Keratinocyte (primary cell): ENCODE measurements around the gene MBNL2. TPM values are rescaled to one million over a fixed set of nuclear protein-coding genes. Genes with fewer than 3 reads are reported as not detected.

Source experiments
- DNase-seq: peaks from one replicate; pipeline ENCODE4 v3.0.0-alpha.2; 2011; ENCODE audit warnings: low read depth, missing footprints, low spot score
- FAIRE-seq: peaks from 2 replicates; lab custom pipeline; 2011; peaks lifted over from hg19 to GRCh38; lab: Jason Lieb, UNC
- H2AFZ ChIP-seq: 2 replicates; pipeline ENCODE4 v1.6.0; 2012; ENCODE audit warnings: low read length, control low read depth, inconsistent platforms; ENCODE audit not compliant: control insufficient read depth
- H3K27ac ChIP-seq: 2 replicates; pipeline ENCODE4 v1.5.1; 2011; ENCODE audit warnings: low read length; ENCODE audit not compliant: control insufficient read depth, insufficient read depth
- H3K27me3 ChIP-seq: 3 replicates; pipeline ENCODE4 v1.6.0; 2011; ENCODE audit warnings: low read length; ENCODE audit not compliant: control insufficient read depth, insufficient read depth; ENCODE audit errors: extremely low read depth
- H3K36me3 ChIP-seq, 2 experiments: 2 replicates in 1 of 2; 3 replicates in 1 of 2; pipeline ENCODE4 v1.5.1; 2011; ENCODE audit warnings: low read length in 2 of 2, mild to moderate bottlenecking in 1 of 2; ENCODE audit not compliant: control insufficient read depth in 2 of 2, insufficient read depth in 2 of 2; ENCODE audit errors: extremely low read depth in 1 of 2
- H3K4me1 ChIP-seq: 3 replicates; pipeline ENCODE4 v1.5.1; 2011; ENCODE audit warnings: low read length; ENCODE audit not compliant: control insufficient read depth, insufficient read depth; ENCODE audit errors: extremely low read depth
- H3K4me2 ChIP-seq: 3 replicates; pipeline ENCODE4 v1.6.0; 2011; ENCODE audit warnings: low read depth, low read length; ENCODE audit not compliant: control insufficient read depth, insufficient read depth; ENCODE audit errors: extremely low read depth
- H3K4me3 ChIP-seq, 3 experiments: fragments of 200-600 bp in 1 of 3; sonication (generic) in 1 of 3; 2 replicates in 2 of 3; 3 replicates in 1 of 3; pipeline ENCODE4 v1.5.1; 2011 to 2016; ENCODE audit warnings: low read length in 3 of 3, mild to moderate bottlenecking in 3 of 3, control low read depth in 2 of 3, inconsistent platforms in 1 of 3, low read depth in 1 of 3, mixed read lengths in 1 of 3, mixed run types in 1 of 3, moderate library complexity in 1 of 3; ENCODE audit not compliant: control insufficient read depth in 2 of 3, insufficient read depth in 2 of 3; ENCODE audit errors: extremely low read depth in 1 of 3
- H3K79me2 ChIP-seq: 2 replicates; pipeline ENCODE4 v1.6.0; 2012; ENCODE audit warnings: low read length; ENCODE audit not compliant: control insufficient read depth, insufficient read depth
- H3K9ac ChIP-seq: 3 replicates; pipeline ENCODE4 v1.6.0; 2011; ENCODE audit warnings: low read length; ENCODE audit not compliant: control insufficient read depth, insufficient read depth; ENCODE audit errors: extremely low read depth
- H3K9me1 ChIP-seq: 3 replicates; pipeline ENCODE4 v1.6.0; 2011; ENCODE audit warnings: low read length; ENCODE audit not compliant: control insufficient read depth, insufficient read depth; ENCODE audit errors: extremely low read depth
- H3K9me3 ChIP-seq: 2 replicates; pipeline ENCODE4 v1.5.1; 2012; ENCODE audit warnings: low read depth, low read length; ENCODE audit not compliant: control insufficient read depth
- H4K20me1 ChIP-seq: 3 replicates; pipeline ENCODE4 v1.6.0; 2011; ENCODE audit warnings: low read length; ENCODE audit not compliant: control insufficient read depth, insufficient read depth; ENCODE audit errors: extremely low read depth
- CTCF ChIP-seq, 3 experiments: IDR thresholded peaks in 1 of 3; conservative IDR thresholded peaks in 1 of 3; optimal IDR thresholded peaks in 1 of 3; 2 replicates in 2 of 3; 3 replicates in 1 of 3; pipeline versions ENCODE3 to v1.5.1; 2011; ENCODE audit warnings: low read length in 3 of 3, mild to moderate bottlenecking in 3 of 3, moderate library complexity in 2 of 3, control low read depth in 1 of 3, inconsistent platforms in 1 of 3; ENCODE audit not compliant: insufficient read depth in 2 of 3; ENCODE audit errors: extremely low read depth in 1 of 3
- EZH2 ChIP-seq: IDR thresholded peaks from one replicate; pipeline ENCODE4 v1.6.1; 2012; ENCODE audit warnings: inconsistent platforms, mild to moderate bottlenecking, low read length, moderate library complexity
- dilution Hi-C: fragments of 300-500 bp; cut with MboI; formaldehyde crosslinking; loops from one replicate; pipeline ENCODE4 v1.7.0; 2020; ENCODE audit warnings: low sequenced_read_pairs; ENCODE audit not compliant: extremely low pct_ligation_motif_present
- polyA plus RNA-seq, 5 experiments: library from polyadenylated mRNA; depleted of rRNA in 3 of 5; stranded (reverse) in 3 of 5; stranded (forward) in 1 of 5; unstranded in 1 of 5; fragments of >200 nt; gene quantifications; 1 replicate in 1 of 5; 2 replicates in 3 of 5; 3 replicates in 1 of 5; pipeline versions ENCODE4 v1.2.1 to v1.2.3, GENCODE V29; 2011 to 2012; ENCODE audit warnings: missing spikeins in 2 of 5, low read depth in 1 of 5, low replicate concordance in 1 of 5

The MBNL2 gene
- polyA plus RNA-seq, 1 donor (not counting 4 experiments of a cell fraction or from before 2014, with no cell fraction given), result 28.4 TPM

DNA sequence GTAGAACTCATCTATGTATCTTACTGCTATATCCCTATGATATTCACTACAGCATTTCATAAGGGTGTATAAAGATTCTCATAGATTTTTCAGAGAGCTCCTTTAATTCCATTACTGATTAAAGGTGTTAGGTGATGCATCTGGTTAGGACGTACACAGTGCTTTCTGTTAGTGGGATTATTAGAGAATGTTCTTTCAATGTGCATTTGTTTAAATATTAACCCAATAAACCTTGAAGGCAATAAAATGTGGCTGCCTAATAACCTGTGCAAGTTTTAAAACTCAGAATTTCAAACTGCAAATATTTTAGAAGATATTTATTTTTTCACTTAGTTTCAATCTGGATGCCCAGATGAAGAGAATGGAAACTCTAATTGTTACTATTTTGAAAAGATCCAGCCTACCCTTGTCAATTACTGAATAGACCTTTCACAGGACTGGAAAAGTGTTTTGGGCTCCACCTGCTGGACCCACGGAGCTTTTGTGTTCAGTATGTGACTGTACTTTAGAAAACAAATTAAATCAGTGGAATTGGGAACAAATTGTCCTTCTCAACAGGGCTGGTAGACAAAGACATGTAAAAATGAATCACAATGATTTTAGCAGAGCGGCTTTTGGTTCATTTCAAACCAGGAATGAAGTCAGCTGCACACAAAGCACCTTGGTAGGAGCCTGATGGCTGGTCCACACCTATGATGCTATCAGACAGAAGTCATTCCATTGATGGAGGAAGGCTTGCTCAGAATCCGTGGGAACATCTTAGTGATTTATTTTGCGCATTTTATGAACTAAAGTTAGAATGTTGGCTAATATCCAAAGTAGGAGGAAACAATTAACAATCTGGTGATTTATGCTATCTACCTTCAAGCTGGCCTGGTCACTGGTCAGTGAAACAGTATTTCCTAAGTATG lies 122.4 kb downstream of the MBNL2 start:
- dilution Hi-C loops, result no loop called here
- FAIRE-seq, result peak; percentile 79

GRCh38 chr13:97346097-97346496 lies 124.0 kb downstream of the MBNL2 start:
- DNase-seq (no peak), FAIRE-seq (no peak)
- Histone ChIP-seq H3K27me3 (no peaks in the 10 kb centered on the region), H3K9me3 (no peaks in the 10 kb centered on the region), H3K79me2 (no peaks in the 10 kb centered on the region), H3K9ac (no peak overlapping the region), H3K36me3 (peaks cover 6 to 29% of the 10 kb centered on the region in 2 experiments), H3K9me1 (no peaks in the 10 kb centered on the region), H3K27ac (no peak overlapping the region), H4K20me1 (no peaks in the 10 kb centered on the region), H3K4me1 (no peaks in the 10 kb centered on the region), H2AFZ (no peak overlapping the region), H3K4me2 (no peak overlapping the region), H3K4me3 (no peak overlapping the region)
- TF ChIP-seq EZH2, result no peak
- TF ChIP-seq CTCF (optimal IDR thresholded peaks at IDR 0.05 in 1 of 3, IDR thresholded peaks at IDR 0.05 in 1 of 3, conservative IDR thresholded peaks at IDR 0.05 in 1 of 3; ENCODE audit: extremely low read depth in 1 of 3, insufficient read depth in 2 of 3, low read length in 3 of 3), result no peak
- dilution Hi-C loops, result no loop called here

More for the DNA sequence above, 122.4 kb downstream of the MBNL2 start:
- H3K27ac ChIP-seq, result no peak overlapping the region
- H3K36me3 ChIP-seq, result peaks cover 6 to 23% of the 10 kb centered on the region in 2 experiments
- no peak overlapping the region for H3K4me2 ChIP-seq
- no peak overlapping the region for H3K9ac ChIP-seq
- H3K9me1 ChIP-seq, result no peaks in the 10 kb centered on the region
- H3K79me2 ChIP-seq, result no peaks in the 10 kb centered on the region
- H3K4me1 ChIP-seq, result no peaks in the 10 kb centered on the region
- H3K27me3 ChIP-seq, result no peaks in the 10 kb centered on the region
- H3K9me3 ChIP-seq, result no peaks in the 10 kb centered on the region
- H3K4me3 ChIP-seq, result no peak overlapping the region
- H2AFZ ChIP-seq, result no peak overlapping the region
- peak; percentile 59 to 64 (median 60) for TF ChIP-seq CTCF (optimal IDR thresholded peaks at IDR 0.05 in 1 of 3, IDR thresholded peaks at IDR 0.05 in 1 of 3, conservative IDR thresholded peaks at IDR 0.05 in 1 of 3; ENCODE audit: extremely low read depth in 1 of 3, insufficient read depth in 2 of 3, low read length in 3 of 3)
- TF ChIP-seq EZH2, result no peak
- no peaks in the 10 kb centered on the region for H4K20me1 ChIP-seq
- no peak for DNase-seq
